ENCODE measurements around the gene GNG14. TPM values are rescaled to one million over a fixed set of nuclear protein-coding genes. Genes with fewer than 3 reads are reported as not detected.

Gene GNG14
- total and polyA plus RNA-seq, 2 of the 13 experiments (the other 11 are each of a cell fraction or from before 2014, with no cell fraction given): not detected

- peak; percentile 1; the same call in 1 of the 2 replicates for TF ChIP-seq ZNF687 (CRISPR knock-in tag; IDR thresholded peaks at IDR 0.05)
- no peak for TF ChIP-seq LCORL (IDR thresholded peaks at IDR 0.05)
- TF ChIP-seq LCORL (CRISPR knock-in tag; IDR thresholded peaks at IDR 0.05): peak; percentile 46; the same call in 1 of the 2 replicates
- 0 out of 2 replicates have a peak, but pooled peaks have one; percentile 31 for TF ChIP-seq HES4 (CRISPR knock-in tag; IDR thresholded peaks at IDR 0.05; ENCODE audit: borderline replicate concordance)
- TF ChIP-seq AGO2 (optimal IDR thresholded peaks at IDR 0.05; ENCODE audit: low read depth, low read length): peak; percentile 70
- TF ChIP-seq MLXIP (CRISPR knock-in tag; IDR thresholded peaks at IDR 0.05; ENCODE audit: borderline replicate concordance): no peak
- TF ChIP-seq ZNF414 (CRISPR knock-in tag; IDR thresholded peaks at IDR 0.05): 0 out of 2 replicates have a peak, but pooled peaks have one; percentile 40
- TF ChIP-seq CC2D1A (CRISPR knock-in tag; IDR thresholded peaks at IDR 0.05): 0 out of 2 replicates have a peak, but pooled peaks have one; percentile 51
These were observed 34.1 kb downstream of the GNG14 start (continued) for GRCh38 chr19:12721656-12722565.
